K562 (cell line): Measurements from ENCODE around the gene PRSS21. TPM values are rescaled to one million over a fixed set of nuclear protein-coding genes. Genes with fewer than 3 reads are reported as not detected.

ENCODE experiments used
- ATF6 ChIP-seq: sonication (generic); formaldehyde crosslinking; IDR thresholded peaks from 2 replicates; pipeline ENCODE4 v1.4.0; 2020; ENCODE audit warnings: mild to moderate bottlenecking, missing genetic modification reagents
- ATF7 ChIP-seq: fragments of 450-650 bp; IDR thresholded peaks from 2 replicates; pipeline ENCODE4 v1.7.1; 2014; ENCODE audit warnings: mild to moderate bottlenecking, moderate library complexity
- FOSL1 ChIP-seq: fragments of 200-800 bp; sonication (Bioruptor generic); conservative IDR thresholded peaks from 2 replicates; pipeline ENCODE4 v1.6.1; 2016; ENCODE audit warnings: missing genetic modification characterization, missing compliant biosample characterization
- JUN ChIP-seq, 2 experiments: sonication (generic) in 1 of 2; formaldehyde crosslinking in 1 of 2; IDR thresholded peaks; 2 replicates each; pipeline versions ENCODE4 v1.6.1 to v1.8.0; 2012 to 2022; ENCODE audit warnings: borderline replicate concordance in 2 of 2, mild to moderate bottlenecking in 2 of 2, improper control_type of control experiment in 1 of 2, low read depth in 1 of 2, low read length in 1 of 2, missing genetic modification reagents in 1 of 2
- L3MBTL2 ChIP-seq: fragments of 450-650 bp; IDR thresholded peaks from 2 replicates; pipeline ENCODE4 v1.6.1; 2016; ENCODE audit warnings: mild to moderate bottlenecking, moderate library complexity
- MYC ChIP-seq, 2 experiments: fragments of 250-450 bp in 1 of 2; sonication (Bioruptor Pico) in 1 of 2; IDR thresholded peaks; 2 replicates each; pipeline versions ENCODE4 v1.5.1 to v1.6.1; 2012 to 2021; ENCODE audit warnings: low read depth in 2 of 2, borderline replicate concordance in 1 of 2, improper control_type of control experiment in 1 of 2, low read length in 1 of 2, mild to moderate bottlenecking in 1 of 2, moderate library complexity in 1 of 2
- TFAP4 ChIP-seq: sonication (generic); formaldehyde crosslinking; IDR thresholded peaks from 2 replicates; pipeline ENCODE4 v1.8.0; 2022; ENCODE audit warnings: missing genetic modification reagents, mild to moderate bottlenecking, moderate library complexity, borderline replicate concordance
- ZNF140 ChIP-seq: fragments of 250-450 bp; sonication (Bioruptor Pico); IDR thresholded peaks from 2 replicates; pipeline ENCODE4 v1.8.0; 2021; ENCODE audit warnings: moderate library complexity, mild to moderate bottlenecking, inconsistent platforms
- ZNF318 ChIP-seq, 2 experiments: fragments of 450-650 bp; IDR thresholded peaks; 2 replicates each; pipeline ENCODE4 v1.6.1; 2016; ENCODE audit warnings: mild to moderate bottlenecking in 2 of 2, borderline replicate concordance in 1 of 2, low read depth in 1 of 2, moderate library complexity in 1 of 2
- ZNF589 ChIP-seq: fragments of 200-800 bp; sonication (Bioruptor generic); IDR thresholded peaks from 2 replicates; pipeline ENCODE4 v1.6.1; 2016; ENCODE audit warnings: low read depth, missing genetic modification characterization, missing compliant biosample characterization
- ZNF655 ChIP-seq: fragments of 250-450 bp; sonication (Bioruptor Pico); IDR thresholded peaks from 2 replicates; pipeline ENCODE4 v1.5.0; 2021
- polyA plus RNA-seq, 8 experiments: library from polyadenylated mRNA; depleted of rRNA in 4 of 8; stranded (reverse) in 5 of 8; unstranded in 3 of 8; fragments of >200 nt; fragmentation: Nextera tagmentation in 2 of 8; fragmentation: Illumina TruSeq in 1 of 8; extraction: Ambion mirVana in 2 of 8; extraction: Trizol in 1 of 8; gene quantifications; 2 replicates each; pipeline versions ENCODE4 v1.2.1 to v1.2.3, GENCODE V29; 2011 to 2014; ENCODE audit warnings: inconsistent platforms in 1 of 8, missing spikeins in 1 of 8
- total RNA-seq, 7 experiments: library from RNA; depleted of rRNA in 6 of 7; stranded (reverse); fragments of >200 nt in 6 of 7; fragmentation: Illumina TruSeq in 2 of 7; extraction: Trizol in 2 of 7; gene quantifications; 2 replicates each; pipeline versions ENCODE4 v1.2.1 to v1.2.3, GENCODE V29; 2011 to 2021; ENCODE audit warnings: low replicate concordance in 1 of 7

PRSS21 gene
- total and polyA plus RNA-seq, 9 of the 15 experiments (the other 6 are each of a cell fraction or from before 2014, with no cell fraction given): 12.1 to 121 (median 61.3) TPM

- TF ChIP-seq ZNF318 (IDR thresholded peaks at IDR 0.05; ENCODE audit: borderline replicate concordance in 1 of 2, low read depth in 1 of 2) (peak in 1 of 2 experiments; percentile 80; a peak in 2 of 4 replicates), MYC (IDR thresholded peaks at IDR 0.05; ENCODE audit: low read depth, low read length) (0 out of 2 replicates have a peak, but pooled peaks have one; percentile 25), MYC (CRISPR knock-in tag; IDR thresholded peaks at IDR 0.05; ENCODE audit: borderline replicate concordance, low read depth) (no peak), ATF6 (CRISPR knock-in tag) (no peak), ZNF589 (CRISPR knock-in tag) (0 out of 2 replicates have a peak, but pooled peaks have one; percentile 31), JUN (IDR thresholded peaks at IDR 0.05; ENCODE audit: borderline replicate concordance, low read depth, low read length) (peak; percentile 90), JUN (CRISPR knock-in tag; IDR thresholded peaks at IDR 0.05; ENCODE audit: borderline replicate concordance) (no peak), TFAP4 (CRISPR knock-in tag) (peak; percentile 76), ZNF655 (CRISPR knock-in tag) (no peak), ZNF140 (CRISPR knock-in tag) (no peak), ATF7 (peak; percentile 75), FOSL1 (tag) (peak; percentile 93), L3MBTL2 (peak; percentile 54)
Observed at GRCh38 chr16:2795395-2796143, 21.5 kb upstream of the PRSS21 start (continued).
